Astrocyte of the cerebellum (primary cell): ENCODE results near the gene OCSTAMP.

Source experiments
- DNase-seq: peaks from one replicate; pipeline ENCODE4 v3.0.0-alpha.2; 2011; ENCODE audit warnings: low read depth
- H3K4me3 ChIP-seq: 2 replicates; pipeline ENCODE4 v1.5.1; 2011; ENCODE audit warnings: mild to moderate bottlenecking, low read depth, low read length, moderate library complexity
- CTCF ChIP-seq: IDR thresholded peaks from 2 replicates; pipeline ENCODE4 v1.5.1; 2012; ENCODE audit warnings: low read length, low read depth, moderate library complexity, mild to moderate bottlenecking; ENCODE audit errors: missing control alignments
- in situ Hi-C: cut with HindIII; loops from 2 replicates; pipeline ENCODE4 v1.10.0; 2017; ENCODE audit warnings: low sequenced_read_pairs

Gene OCSTAMP

GRCh38 chr20:46550461-46550860 lies at the start of gene OCSTAMP:
OCSTAMP (minus strand) TSS chr20:46550654; CDS start chr20:46550560, 94 bp downstream.
- TF ChIP-seq CTCF, result no peak
- no peak for DNase-seq
- in situ Hi-C loops, result no loop called here
- H3K4me3 ChIP-seq, result no peak within 1 kb of the TSS

- TF ChIP-seq CTCF, result no peak
- H3K4me3 ChIP-seq, result no peak overlapping the region
- no peak for DNase-seq
- in situ Hi-C loops, result no loop called here
These were observed 49.0 kb upstream of the OCSTAMP start for GRCh38 chr20:46599227-46599987.

GRCh38 chr20:46595933-46596332 lies 45.5 kb upstream of the OCSTAMP start:
- no peak for DNase-seq
- no peak overlapping the region for H3K4me3 ChIP-seq
- no peak for TF ChIP-seq CTCF
- in situ Hi-C loops, result no loop called here

GRCh38 chr20:46594725-46595124 lies 44.3 kb upstream of the OCSTAMP start:
- TF ChIP-seq CTCF, result no peak
- in situ Hi-C loops, result no loop called here
- no peak overlapping the region for H3K4me3 ChIP-seq
- no peak for DNase-seq

GRCh38 chr20:46592580-46593362 lies 42.3 kb upstream of the OCSTAMP start:
- H3K4me3 ChIP-seq, result no peak overlapping the region
- no peak for DNase-seq
- in situ Hi-C loops, result no loop called here
- TF ChIP-seq CTCF, result no peak

GRCh38 chr20:46590443-46590842 lies 40.0 kb upstream of the OCSTAMP start:
- TF ChIP-seq CTCF, result no peak
- H3K4me3 ChIP-seq, result no peak overlapping the region
- in situ Hi-C loops, result no loop called here

More at GRCh38 chr20:46590443-46590842, 40.0 kb upstream of the OCSTAMP start:
- no peak for DNase-seq
